ENCODE measurements around the gene STAT3.

Gene STAT3

GRCh38 chr17:42342242-42343008 lies 45.8 kb downstream of the STAT3 start:
- TF ChIP-seq CTCF (conservative IDR thresholded peaks at IDR 0.05; ENCODE audit: low read depth, low read length), result no peak
- no peak overlapping the region for H3K4me3 ChIP-seq (ENCODE audit: low read depth, low read length)
- peak; percentile 85 for DNase-seq (ENCODE audit: low read depth)

DNA sequence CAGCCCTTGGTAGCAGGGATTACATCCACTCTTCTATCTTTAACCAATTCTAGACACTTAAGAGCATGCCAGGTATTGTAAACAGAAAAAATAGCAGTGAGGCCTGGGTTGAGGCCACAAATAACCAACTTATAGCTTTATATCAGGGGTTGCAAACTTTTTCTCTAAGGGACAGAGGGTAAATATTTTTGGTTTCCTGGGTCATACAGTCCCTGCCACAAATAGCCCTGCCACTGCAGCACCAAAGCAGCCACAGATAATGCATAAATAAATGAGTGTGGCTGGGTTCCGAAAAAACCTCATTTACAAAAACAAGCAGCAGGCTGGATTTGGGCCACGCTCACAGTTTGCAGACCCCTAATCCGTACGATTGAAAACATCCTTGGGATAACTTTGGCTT lies 46.7 kb downstream of the STAT3 start:
- no peak overlapping the region for H3K4me3 ChIP-seq (ENCODE audit: low read depth, low read length)
- no peak for DNase-seq (ENCODE audit: low read depth)
- no peak for TF ChIP-seq CTCF (conservative IDR thresholded peaks at IDR 0.05; ENCODE audit: low read depth, low read length)

GRCh38 chr17:42340691-42341127 lies 47.5 kb downstream of the STAT3 start:
- DNase-seq (ENCODE audit: low read depth), result no peak
- no peak for TF ChIP-seq CTCF (conservative IDR thresholded peaks at IDR 0.05; ENCODE audit: low read depth, low read length)
- H3K4me3 ChIP-seq (ENCODE audit: low read depth, low read length), result no peak overlapping the region

DNA sequence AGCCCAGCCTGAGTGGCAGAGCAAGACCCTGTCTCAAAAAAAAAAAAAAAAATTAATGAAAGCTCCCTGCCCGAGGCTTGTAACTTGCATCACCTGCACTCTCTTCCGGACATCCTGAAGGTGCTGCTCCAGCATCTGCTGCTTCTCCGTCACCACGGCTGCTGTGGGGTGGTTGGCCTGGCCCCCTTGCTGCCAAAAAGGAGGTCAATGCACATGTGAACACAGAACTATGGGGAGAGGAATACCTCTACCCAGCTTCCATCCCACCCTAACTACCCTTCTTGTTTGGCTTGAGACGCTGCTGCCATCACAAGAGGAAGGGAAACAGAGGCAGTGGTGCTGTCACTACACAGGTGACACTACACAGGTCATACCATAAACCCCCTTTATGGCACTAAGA lies 49.0 kb downstream of the STAT3 start:
- DNase-seq (ENCODE audit: low read depth), result no peak
- TF ChIP-seq CTCF (conservative IDR thresholded peaks at IDR 0.05; ENCODE audit: low read depth, low read length), result no peak
- H3K4me3 ChIP-seq (ENCODE audit: low read depth, low read length), result no peak overlapping the region

GRCh38 chr17:42338427-42338985 lies 49.7 kb downstream of the STAT3 start:
- H3K4me3 ChIP-seq (ENCODE audit: low read depth, low read length), result no peak overlapping the region
- no peak for DNase-seq (ENCODE audit: low read depth)
- no peak for TF ChIP-seq CTCF (conservative IDR thresholded peaks at IDR 0.05; ENCODE audit: low read depth, low read length)

- TF ChIP-seq CTCF (conservative IDR thresholded peaks at IDR 0.05; ENCODE audit: low read depth, low read length), result no peak
- peak; percentile 54 for DNase-seq (ENCODE audit: low read depth)
These were observed 50.8 kb downstream of the STAT3 start for GRCh38 chr17:42337442-42337841.

DNA sequence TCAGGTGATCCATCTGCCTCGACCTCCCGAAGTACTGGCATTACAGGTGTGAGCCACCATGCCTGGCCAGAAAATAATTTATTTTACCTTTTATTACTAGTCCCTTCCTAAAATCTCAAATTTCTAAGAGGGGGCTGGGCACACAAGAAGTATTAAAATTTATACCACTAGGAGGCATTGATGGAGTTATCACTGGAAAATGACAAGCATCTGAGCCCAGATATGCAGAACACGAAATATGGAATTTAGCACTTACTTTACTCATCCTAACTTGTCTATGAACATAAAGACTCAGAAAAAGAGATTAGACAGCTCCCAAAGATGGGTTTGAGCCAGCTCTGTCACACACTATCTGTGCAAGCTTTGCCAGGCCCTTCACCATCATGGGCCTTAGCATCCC lies 53.6 kb downstream of the STAT3 start:
- H3K4me3 ChIP-seq (ENCODE audit: low read depth, low read length), result no peak overlapping the region
- peak; percentile 37 for TF ChIP-seq CTCF (conservative IDR thresholded peaks at IDR 0.05; ENCODE audit: low read depth, low read length)
- DNase-seq (ENCODE audit: low read depth), result peak; percentile 54

More at GRCh38 chr17:42337442-42337841, 50.8 kb downstream of the STAT3 start:
- H3K4me3 ChIP-seq (ENCODE audit: low read depth, low read length), result no peak overlapping the region

Measured in choroid plexus epithelial cell (primary cell).